HL-60 (cell line): ENCODE data around the gene RNF224.
A peak's percentile ranks its signal among the peaks of the same experiment; 100 is the strongest.
"Not testable (repeated sequence)": the region's sequence is repeated elsewhere in the genome, so short reads cannot be mapped to it uniquely, and the experiment has no call there.

ENCODE experiments used
- DNase-seq, 2 experiments: peaks; one replicate each; pipeline ENCODE4 v3.0.0-alpha.2; 2010 to 2020; ENCODE audit warnings: low read depth in 1 of 2, low spot score in 1 of 2
- H3K27ac ChIP-seq: fragments of 250-450 bp; sonication (Bioruptor Pico); replicated peaks from 2 replicates; pipeline ENCODE4 v1.5.1; 2020; ENCODE audit warnings: mild to moderate bottlenecking, moderate library complexity
- H3K27me3 ChIP-seq: fragments of 250-450 bp; sonication (Bioruptor Pico); 2 replicates; pipeline ENCODE4 v1.5.1; 2021; ENCODE audit warnings: mild to moderate bottlenecking, moderate library complexity; ENCODE audit not compliant: insufficient read depth, poor library complexity, severe bottlenecking
- H3K4me3 ChIP-seq: replicated peaks from 2 replicates; pipeline ENCODE4 v1.5.1; 2011; ENCODE audit warnings: mild to moderate bottlenecking, control low read depth, low read length; ENCODE audit not compliant: insufficient read depth
- GABPA ChIP-seq: IDR thresholded peaks from 2 replicates; pipeline ENCODE4 v1.6.1; 2012; ENCODE audit warnings: low read depth
- POLR2AphosphoS5 ChIP-seq: IDR thresholded peaks from 2 replicates; pipeline ENCODE4 v1.6.1; 2012; ENCODE audit warnings: low read depth
- SPI1 ChIP-seq: IDR thresholded peaks from 2 replicates; pipeline ENCODE4 v1.6.1; 2012; ENCODE audit warnings: low read depth, mild to moderate bottlenecking, borderline replicate concordance
- TF ChIP-seq, protein P1 (sequence below): IDR thresholded peaks from one replicate; pipeline ENCODE4 v1.5.1; 2011; ENCODE audit warnings: low read length, control low read depth, inconsistent platforms; ENCODE audit not compliant: insufficient read depth
- TF ChIP-seq, protein P2 (sequence below): IDR thresholded peaks from 2 replicates; pipeline ENCODE4 v1.6.1; 2012; ENCODE audit warnings: low read depth; ENCODE audit not compliant: insufficient replicate concordance

The RNF224 gene

DNA sequence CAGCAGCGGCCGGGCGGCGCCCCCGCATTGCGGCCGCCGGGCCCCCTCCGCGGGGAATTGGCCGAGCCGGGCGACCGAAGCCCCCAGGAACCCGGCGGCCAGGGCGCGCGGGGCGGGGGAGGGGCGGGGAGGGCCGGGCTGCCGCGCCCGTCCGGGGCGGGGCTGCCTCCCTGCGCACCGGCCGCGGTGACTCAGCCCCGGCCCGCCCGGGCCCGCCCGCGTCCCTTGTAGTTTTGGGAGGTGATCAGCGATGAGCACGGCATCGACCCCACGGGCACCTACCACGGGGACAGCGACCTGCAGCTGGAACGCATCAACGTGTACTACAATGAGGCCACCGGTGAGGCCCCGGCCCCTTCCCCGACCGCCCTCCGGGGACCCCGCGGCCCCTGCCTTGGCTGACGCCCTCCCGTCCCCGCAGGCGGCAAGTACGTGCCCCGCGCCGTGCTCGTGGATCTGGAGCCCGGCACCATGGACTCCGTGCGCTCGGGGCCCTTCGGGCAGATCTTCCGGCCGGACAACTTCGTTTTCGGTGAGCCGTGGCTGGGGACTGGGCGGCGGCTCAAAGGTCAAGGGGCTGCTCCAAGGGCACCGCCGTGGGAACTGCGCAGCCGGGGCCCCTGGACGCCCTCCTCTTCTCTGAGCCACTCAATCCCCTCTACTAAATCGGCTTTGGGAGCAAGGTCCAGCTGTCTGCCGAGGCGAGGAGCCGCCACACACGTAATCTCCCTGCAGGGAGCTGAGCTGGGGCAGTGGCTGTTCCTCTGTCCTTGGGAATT is 14.4 kb downstream of the RNF224 start:
- no peak for DNase-seq
- Histone ChIP-seq H3K4me3 (peak overlapping the region; percentile 97), H3K27me3 (no peaks in the 10 kb centered on the region), H3K27ac (peak overlapping the region; percentile 79)
- TF ChIP-seq, protein P1, sequence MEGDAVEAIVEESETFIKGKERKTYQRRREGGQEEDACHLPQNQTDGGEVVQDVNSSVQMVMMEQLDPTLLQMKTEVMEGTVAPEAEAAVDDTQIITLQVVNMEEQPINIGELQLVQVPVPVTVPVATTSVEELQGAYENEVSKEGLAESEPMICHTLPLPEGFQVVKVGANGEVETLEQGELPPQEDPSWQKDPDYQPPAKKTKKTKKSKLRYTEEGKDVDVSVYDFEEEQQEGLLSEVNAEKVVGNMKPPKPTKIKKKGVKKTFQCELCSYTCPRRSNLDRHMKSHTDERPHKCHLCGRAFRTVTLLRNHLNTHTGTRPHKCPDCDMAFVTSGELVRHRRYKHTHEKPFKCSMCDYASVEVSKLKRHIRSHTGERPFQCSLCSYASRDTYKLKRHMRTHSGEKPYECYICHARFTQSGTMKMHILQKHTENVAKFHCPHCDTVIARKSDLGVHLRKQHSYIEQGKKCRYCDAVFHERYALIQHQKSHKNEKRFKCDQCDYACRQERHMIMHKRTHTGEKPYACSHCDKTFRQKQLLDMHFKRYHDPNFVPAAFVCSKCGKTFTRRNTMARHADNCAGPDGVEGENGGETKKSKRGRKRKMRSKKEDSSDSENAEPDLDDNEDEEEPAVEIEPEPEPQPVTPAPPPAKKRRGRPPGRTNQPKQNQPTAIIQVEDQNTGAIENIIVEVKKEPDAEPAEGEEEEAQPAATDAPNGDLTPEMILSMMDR: no peak
- TF ChIP-seq, protein P2, sequence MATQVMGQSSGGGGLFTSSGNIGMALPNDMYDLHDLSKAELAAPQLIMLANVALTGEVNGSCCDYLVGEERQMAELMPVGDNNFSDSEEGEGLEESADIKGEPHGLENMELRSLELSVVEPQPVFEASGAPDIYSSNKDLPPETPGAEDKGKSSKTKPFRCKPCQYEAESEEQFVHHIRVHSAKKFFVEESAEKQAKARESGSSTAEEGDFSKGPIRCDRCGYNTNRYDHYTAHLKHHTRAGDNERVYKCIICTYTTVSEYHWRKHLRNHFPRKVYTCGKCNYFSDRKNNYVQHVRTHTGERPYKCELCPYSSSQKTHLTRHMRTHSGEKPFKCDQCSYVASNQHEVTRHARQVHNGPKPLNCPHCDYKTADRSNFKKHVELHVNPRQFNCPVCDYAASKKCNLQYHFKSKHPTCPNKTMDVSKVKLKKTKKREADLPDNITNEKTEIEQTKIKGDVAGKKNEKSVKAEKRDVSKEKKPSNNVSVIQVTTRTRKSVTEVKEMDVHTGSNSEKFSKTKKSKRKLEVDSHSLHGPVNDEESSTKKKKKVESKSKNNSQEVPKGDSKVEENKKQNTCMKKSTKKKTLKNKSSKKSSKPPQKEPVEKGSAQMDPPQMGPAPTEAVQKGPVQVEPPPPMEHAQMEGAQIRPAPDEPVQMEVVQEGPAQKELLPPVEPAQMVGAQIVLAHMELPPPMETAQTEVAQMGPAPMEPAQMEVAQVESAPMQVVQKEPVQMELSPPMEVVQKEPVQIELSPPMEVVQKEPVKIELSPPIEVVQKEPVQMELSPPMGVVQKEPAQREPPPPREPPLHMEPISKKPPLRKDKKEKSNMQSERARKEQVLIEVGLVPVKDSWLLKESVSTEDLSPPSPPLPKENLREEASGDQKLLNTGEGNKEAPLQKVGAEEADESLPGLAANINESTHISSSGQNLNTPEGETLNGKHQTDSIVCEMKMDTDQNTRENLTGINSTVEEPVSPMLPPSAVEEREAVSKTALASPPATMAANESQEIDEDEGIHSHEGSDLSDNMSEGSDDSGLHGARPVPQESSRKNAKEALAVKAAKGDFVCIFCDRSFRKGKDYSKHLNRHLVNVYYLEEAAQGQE: no peak
- TF ChIP-seq GABPA: no peak
- TF ChIP-seq SPI1: no peak
- TF ChIP-seq POLR2AphosphoS5: no peak

DNA sequence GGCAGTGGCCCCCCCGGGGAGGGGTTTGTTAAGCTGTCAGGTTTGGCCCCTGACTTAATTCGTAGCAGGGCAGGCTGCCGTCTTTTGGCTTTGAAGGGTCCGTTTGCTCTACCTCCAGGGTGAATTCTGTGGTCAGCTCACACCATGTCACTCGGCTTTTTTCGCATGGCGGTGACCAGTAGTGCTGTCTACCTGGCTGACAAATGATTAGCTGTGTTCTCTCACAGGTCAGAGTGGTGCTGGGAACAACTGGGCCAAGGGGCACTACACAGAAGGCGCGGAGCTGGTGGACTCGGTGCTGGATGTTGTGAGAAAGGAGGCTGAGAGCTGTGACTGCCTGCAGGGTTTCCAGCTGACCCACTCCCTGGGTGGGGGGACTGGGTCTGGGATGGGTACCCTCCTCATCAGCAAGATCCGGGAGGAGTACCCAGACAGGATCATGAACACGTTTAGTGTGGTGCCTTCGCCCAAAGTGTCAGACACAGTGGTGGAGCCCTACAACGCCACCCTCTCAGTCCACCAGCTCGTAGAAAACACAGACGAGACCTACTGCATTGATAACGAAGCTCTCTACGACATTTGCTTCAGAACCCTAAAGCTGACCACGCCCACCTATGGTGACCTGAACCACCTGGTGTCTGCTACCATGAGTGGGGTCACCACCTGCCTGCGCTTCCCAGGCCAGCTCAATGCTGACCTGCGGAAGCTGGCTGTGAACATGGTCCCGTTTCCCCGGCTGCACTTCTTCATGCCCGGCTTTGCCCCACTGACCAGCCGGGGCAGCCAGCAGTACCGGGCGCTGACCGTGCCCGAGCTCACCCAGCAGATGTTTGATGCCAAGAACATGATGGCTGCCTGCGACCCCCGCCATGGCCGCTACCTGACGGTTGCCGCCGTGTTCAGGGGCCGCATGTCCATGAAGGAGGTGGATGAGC is 15.2 kb downstream of the RNF224 start:
- no peak for DNase-seq
- H3K27ac ChIP-seq: peak overlapping the region; percentile 65
- TF ChIP-seq, protein P2: no peak
- TF ChIP-seq GABPA: no peak

DNA sequence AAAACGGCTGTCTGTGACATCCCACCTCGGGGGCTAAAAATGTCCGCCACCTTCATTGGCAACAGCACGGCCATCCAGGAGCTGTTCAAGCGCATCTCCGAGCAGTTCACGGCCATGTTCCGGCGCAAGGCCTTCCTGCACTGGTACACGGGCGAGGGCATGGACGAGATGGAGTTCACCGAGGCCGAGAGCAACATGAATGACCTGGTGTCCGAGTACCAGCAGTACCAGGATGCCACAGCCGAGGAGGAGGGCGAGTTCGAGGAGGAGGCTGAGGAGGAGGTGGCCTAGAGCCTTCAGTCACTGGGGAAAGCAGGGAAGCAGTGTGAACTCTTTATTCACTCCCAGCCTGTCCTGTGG is 15.9 kb downstream of the RNF224 start:
- H3K27me3 ChIP-seq, H3K4me3 ChIP-seq, DNase-seq, H3K27ac ChIP-seq: not testable (repeated sequence)

More for the DNA sequence above, 15.2 kb downstream of the RNF224 start:
- Histone ChIP-seq H3K27me3 (no peaks in the 10 kb centered on the region), H3K4me3 (peak overlapping the region; percentile 97)

DNA sequence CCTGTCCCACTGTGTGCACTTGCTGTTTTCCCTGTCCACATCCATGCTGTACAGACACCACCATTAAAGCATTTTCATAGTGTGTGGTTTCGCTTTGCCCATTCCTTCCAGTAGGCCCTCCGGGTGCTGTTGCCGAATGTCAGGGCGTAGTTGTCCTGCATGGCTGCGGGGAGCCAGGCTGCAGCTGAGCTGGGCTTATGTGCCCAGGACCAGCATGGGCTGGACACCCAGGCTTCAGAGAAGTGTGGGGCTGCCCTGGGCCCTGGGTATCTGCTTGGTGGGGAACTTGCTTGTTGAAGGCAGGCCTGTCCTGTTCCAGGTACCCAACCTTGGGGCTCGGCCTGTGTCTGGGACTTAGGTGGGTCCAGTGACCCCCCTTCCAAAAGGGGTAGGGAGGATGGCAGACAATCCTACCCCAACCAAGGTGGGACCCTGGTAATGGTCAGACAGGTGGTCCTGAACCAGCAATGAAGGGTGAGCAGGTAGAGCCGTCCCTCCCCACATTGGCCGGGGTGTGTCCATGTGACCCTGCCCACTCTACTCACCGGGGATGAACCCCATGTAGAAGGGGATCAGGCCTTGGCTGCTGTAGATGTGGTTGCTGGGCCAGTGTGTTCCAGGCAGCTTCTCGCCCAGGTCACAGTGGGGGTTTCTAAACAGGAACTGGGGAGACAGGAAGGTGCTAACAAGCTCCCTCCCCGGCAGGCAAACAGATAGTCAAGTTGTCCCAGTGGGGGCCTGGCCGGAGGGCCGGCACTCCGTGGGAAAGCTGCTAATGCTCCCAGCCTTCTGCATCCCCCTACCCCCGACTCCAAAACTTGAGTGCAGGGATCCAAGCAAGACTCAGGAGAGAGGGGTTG is 16.6 kb downstream of the RNF224 start:
- DNase-seq: peak in 1 of 2 experiments; percentile 48
- no peak for TF ChIP-seq SPI1
- TF ChIP-seq, protein P2: no peak
- TF ChIP-seq POLR2AphosphoS5: peak; percentile 80
- TF ChIP-seq, protein P1: no peak
- TF ChIP-seq GABPA: peak; percentile 40; the same call in 1 of the 2 replicates
- Histone ChIP-seq H3K4me3 (no peak overlapping the region), H3K27me3 (no peaks in the 10 kb centered on the region), H3K27ac (no peak overlapping the region)
